ENCODE results near the gene PRLH.

DNA sequence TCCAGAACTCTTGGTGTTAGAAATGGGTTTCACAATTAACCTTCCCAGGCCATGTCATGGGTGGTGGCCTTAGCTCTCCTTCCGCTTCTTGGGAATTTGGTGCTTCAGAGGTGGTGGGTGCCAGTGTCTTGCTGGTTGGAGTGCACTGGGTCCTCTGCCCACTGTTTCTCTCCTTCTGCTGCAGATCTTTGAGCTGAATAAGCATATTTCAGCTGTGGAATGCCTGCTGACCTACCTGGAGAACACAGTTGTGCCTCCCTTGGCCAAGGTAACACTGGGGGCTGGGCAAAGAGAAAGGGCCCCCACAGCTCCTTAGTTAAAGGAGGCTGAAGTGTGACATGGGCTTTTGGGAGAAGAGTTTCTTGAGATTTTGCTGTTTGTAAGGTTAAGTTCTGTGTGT lies 32.0 kb upstream of the PRLH start:
- TF ChIP-seq CTCF (IDR thresholded peaks at IDR 0.05; ENCODE audit: low read depth, low read length), result no peak
- TF ChIP-seq POLR2A (IDR thresholded peaks at IDR 0.05; ENCODE audit: extremely low read depth, insufficient read length), result no peak

All from NB4 (cell line).